HG03135 (cell line): ENCODE measurements around the gene DDX24.

Source experiments
- ATAC-seq: cut with Tn5 transposase; IDR thresholded peaks from one replicate; pipeline ENCODE4 v1.9.1; 2021; ENCODE audit warnings: mild to moderate bottlenecking, moderate library complexity; ENCODE audit not compliant: unreplicated experiment

DDX24 gene

DNA sequence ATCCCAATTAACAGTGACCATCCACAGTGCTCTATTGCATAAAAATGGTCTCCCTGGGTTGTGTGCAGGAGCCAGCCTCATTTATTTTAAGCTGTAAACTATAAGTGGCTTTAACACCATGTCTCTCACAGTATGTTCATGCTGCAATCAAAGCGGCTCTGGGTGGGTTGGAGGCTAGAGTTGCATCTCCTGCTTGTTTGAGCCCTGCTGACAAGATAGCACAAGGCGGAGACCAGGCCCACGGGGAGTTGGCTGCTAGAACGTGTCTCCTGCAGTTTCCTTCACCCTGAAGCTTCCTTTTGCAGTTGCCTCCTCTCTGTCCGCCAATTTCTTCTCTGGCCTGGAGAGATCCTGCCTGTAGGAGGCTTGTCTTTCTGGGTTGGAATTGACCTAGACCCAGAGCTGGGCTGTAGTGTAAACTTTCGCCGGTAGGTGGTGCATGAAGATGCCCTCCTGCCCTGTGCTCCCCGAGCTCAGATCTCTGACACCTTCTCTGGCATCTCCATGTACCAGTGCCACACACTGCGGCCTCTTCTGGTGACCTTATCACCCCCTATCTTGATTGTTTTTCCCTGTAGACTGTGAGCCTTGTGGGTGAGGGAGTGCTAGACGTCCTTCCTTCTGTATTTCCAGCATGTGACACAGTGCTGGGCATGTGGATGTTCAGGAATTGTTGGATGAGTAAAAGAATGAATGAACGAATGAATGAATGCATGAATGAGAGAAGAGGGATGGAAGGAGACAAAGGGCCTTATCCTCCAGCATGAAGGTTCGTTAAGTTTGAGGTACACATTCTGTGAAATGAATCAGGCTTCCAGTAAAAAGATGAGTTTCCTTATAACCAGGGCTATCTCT is 44.5 kb downstream of the DDX24 start:
- ATAC-seq: peak; percentile 90

DNA sequence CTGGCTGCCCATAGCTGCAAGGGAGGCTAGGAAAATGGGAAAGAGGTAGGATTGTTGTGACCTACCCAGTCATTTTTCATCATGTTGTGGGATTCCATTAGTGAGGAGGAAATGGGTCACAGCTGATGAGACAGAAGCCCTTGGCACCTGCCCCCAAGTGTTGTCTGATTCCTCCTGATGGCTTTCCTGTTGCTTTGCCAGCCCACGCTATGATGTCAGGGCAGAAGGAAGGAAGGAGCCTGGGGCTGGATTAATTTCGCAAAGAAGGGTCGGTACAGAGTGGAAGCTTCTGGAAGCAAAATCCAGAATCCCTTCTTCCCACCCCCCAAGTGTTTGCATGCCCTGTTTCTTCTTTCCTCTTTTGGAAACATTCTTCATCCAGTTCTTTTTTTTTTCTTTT is 46.1 kb downstream of the DDX24 start:
- ATAC-seq: no peak

DNA sequence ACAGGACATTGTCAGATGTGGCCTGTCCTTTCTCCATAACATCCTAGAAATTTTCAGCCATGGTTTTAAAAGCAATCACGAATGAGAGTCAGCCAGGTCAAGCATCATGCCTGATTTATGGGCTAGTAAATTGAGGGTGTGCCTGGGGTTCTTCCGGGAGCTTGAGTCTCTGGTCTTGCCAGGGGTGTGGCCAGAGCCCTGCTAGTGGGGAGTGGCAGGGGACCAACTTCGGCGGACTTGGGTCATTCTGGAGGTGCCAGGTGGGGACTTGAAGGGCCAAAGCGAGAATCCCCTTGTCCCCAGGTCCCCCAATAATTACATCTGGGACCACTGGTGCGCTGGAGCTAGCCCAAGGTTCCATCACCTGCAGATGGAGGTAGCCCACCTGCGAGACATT is 49.1 kb downstream of the DDX24 start:
- ATAC-seq: no peak

DNA sequence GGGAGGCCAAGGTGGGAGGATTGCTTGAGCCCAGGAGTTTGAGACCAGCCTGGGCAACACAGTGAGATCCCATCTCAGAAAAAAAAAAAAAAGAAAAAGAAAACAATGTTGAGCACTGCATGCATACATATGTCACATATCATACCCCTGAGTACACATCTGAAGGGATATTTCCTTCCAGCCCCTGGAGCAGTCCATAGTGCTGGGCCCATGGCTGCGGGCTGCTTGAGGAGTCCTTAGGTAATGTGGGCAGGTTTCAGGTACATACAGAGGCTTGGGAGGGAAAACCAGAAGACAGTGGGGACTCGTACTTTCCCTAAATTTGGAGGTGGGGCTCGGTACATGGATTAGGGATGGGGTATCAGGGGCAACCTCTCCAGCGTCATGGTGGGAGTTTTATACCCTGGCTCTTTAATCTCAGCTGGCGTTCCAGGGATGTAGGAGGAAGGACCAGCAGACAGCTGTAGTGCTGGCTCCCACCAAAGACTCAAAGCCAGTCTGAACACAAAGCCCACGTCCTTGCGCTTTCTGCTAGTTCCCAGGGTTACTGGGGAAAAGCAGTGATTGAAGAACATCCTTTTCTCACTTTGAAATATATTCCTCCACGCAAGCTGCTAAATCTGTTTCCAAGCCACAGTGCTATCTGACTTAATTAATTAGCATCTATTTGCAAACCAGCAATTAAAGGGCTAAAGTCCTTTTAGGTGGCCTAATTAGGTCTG is 49.7 kb downstream of the DDX24 start:
- ATAC-seq: no peak

DNA sequence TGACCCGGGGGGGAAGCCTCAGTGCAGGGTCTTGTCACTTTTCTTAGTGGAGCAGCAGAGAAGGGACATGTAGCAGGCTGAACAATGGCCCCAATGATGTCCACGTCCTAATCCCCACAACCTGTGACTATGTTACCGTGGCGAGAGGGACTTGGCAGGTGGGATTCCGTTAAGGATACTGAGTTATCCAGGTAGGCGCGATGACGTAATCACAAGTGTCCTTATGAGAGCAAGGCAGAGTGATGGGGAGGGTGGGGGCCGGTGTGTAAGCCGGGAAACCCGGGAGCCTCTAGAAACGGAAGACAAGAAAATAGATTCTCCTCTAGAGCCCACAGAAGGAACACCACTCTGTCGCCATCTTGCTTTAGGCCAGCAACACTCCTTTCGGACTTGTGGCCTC is 50.4 kb downstream of the DDX24 start:
- no peak for ATAC-seq

DNA sequence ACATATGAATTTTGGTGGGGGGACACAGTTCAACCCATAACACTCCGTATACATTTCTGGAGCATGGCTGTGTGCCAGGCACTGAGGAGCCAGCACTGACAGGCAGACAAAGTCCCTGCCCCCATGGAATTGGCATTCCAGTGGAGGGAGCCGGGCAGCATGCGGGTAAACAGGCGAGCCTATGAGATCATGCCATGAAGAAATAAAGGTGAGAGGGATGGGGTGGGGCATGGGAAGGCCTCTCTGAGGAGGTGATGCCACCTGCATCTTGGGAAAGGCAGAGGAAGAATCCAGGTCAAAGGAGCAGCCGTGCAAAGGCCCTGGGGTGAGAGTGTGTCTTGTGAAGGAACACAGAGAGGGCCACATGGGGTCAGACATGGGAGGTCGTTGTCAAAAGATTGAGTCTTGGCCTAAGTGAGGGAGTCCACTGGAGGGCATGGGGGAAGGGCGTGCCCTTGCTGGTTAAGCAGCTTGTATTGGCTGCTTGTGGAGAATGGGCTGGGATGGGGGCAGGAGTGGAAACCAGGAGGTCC is 51.3 kb downstream of the DDX24 start:
- no peak for ATAC-seq

DNA sequence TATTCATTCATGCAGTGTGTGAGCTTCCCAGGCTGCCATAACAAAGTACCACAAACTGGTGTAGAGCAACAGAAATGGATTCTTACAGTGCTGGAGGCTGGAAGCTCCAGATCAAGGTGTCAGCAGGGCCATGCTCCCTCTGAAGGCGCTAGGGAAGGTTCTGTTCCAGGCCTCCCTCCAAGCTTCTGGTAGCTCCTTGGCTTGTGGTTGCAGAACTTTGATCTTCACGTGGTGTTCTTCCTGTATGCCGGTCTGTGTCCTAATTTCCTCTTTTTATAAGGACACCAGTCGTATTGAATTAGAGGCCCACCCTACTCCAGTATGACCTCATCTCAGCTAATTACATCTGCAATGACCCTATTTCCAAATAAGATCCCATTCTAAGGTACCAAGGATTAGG is 51.7 kb downstream of the DDX24 start:
- no peak for ATAC-seq

DNA sequence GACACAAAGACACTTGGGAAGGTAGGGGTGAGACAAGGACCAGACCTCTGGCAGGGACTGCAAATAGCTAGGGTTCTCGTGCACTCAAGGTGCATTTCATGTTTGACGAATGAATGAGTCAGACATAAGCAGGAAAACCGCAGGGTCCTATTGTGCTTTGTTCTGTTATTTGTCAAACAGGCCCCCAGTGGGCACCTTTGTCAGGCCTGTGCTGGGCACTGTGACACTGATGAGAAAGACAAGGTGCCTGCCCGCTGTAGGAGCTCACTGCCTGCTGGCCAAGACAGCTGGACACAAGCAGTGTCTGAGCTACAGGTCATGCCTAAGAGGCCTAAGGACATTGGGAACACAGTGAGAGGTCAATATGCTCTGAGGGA is 52.6 kb downstream of the DDX24 start:
- ATAC-seq: no peak

DNA sequence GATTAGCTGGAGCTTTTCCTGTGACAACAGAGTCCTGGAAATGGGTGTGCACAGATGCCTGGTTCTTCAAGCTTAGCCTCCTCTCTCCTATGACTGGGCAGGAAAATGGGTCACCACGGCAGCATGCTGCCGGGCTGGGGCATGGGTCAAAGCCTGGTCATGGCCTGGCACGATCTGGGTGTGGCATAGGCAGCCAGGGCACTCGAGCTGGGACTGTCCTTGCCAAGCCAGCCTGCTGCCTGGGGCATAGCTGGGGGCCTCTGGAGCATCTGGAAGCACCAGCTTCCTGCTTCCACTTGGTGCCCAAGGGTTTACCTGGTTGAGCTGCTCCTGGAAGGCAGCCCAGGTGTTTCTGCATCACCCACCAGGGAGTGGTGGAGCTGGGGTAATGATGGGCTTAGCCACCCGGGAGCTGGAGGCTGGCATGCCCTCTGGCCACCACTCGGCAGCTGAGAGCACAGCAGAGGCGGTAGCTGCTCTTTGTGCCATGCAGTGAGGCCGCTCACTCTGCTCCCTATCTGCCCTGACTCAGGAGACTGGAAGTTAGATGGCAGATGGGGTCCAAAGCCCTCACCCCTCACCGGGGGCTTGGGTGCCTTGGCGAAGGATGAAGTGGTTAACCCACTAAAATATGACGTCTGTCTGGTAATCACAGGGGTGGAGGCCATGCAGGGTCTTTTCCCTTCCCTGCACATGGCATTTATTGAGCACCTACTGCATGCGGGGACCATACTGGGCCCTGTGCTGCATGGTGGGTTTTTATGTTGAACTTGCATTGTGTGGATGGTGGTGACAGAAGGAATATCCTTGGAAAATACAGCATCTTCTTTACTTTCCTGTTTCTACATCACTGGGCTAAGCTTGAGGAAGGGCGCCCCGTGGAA is 53.2 kb downstream of the DDX24 start:
- no peak for ATAC-seq

DNA sequence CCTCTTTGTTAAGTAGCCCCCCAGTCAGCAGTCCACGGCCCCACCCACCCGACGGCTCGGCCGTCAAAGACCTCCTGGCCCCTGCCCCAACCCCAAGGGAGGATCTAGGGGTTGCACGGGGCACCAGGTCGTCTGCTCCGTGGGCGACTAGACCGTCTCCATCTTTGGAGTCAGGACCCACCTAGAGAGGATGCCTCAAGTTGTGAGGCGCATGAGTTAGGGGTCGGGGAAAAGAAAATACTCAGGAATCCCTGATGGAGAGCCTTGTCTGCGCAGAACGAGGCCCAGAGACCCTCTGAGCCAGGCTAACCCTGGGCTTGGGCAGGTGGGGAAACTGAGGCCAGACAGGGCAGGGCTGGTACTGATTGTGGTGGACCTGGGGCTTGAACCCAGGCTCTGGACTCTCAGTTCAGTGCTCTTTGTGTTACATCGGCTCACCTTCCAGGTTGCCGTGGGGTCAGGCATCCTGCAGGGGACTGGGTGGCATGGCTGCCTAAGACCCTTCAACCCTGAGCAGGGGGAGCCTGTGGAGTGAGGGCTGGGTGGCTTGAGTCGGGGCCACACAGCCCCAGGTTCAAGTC is 54.0 kb downstream of the DDX24 start:
- no peak for ATAC-seq

DNA sequence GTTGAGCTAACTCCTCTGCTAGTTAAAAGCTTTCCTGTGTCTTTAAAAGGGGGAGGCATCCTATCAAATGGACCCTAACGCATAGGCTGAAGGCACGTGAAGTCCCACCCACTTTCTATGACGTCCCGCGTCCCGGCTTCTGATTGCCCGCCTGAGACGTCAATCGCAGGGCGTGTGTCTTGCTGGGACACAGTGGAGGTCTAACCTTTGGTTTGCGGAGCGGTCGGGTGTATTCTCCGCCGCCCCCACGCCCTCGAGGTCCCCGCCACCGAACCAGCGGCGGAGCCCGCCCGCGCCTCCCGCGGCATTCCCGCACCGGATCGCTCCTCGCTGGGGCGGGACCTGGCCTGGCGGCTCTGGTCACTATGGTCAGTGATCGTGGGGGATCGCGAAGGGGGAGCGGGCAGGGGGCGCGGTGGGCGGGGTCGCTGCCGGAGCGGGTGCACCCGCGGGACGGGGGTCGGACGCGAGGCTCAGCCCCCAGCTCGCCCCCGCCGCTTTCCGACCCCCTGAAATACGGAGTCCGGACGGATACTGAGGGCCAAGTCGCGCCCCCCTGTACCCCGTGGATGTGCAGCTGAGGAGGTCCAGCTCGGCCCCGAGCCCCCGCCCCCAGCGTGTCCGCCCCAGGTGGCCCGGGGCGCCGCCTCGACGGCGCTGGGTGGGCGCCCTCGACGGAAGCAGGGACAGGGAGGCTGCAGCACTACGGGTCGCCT is 54.7 kb downstream of the DDX24 start, which contains the start of gene OTUB2:
TSS of gene OTUB2 (plus strand) at position 168 of the 716 bp plus-strand sequence. CDS start at position 366, 198 bp downstream.
- peak; percentile 99 for ATAC-seq

DNA sequence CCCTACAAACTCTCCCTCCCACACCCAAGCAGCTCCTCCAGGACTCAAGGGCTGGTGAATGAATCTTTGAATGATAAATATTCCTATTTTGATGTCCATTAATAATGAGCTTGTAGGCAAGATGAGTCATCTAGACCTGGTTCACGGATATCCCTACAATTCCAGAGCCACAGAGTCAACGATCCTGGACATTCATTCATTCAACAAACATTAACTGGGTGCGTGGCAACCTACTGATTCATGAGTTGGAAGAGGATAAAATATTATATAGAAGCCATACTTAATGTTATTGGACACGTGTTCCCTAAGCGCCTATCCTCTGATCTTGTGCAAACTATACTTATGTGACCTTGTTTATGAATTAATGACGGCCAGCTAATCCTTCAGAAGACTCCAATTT is 55.3 kb downstream of the DDX24 start:
- no peak for ATAC-seq

DNA sequence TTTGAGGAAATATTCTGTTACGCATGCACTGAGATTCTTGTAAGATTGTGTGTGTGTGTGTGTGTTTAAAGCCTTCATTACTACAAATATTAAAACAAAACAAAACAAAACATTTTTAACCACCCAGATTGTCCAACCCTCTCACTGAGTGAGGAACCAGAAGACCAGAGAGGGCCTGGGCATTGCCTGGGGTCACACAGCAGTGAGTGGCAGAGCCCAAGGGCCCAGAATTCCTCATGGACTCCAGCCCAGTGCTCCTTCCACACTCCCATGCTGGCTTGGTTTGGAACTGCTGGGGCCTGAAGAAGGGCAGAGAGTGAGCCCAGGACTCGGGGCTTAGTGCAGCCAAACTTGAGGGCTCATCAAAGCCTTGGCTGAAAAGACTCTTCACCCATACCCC is 56.5 kb downstream of the DDX24 start:
- no peak for ATAC-seq

DNA sequence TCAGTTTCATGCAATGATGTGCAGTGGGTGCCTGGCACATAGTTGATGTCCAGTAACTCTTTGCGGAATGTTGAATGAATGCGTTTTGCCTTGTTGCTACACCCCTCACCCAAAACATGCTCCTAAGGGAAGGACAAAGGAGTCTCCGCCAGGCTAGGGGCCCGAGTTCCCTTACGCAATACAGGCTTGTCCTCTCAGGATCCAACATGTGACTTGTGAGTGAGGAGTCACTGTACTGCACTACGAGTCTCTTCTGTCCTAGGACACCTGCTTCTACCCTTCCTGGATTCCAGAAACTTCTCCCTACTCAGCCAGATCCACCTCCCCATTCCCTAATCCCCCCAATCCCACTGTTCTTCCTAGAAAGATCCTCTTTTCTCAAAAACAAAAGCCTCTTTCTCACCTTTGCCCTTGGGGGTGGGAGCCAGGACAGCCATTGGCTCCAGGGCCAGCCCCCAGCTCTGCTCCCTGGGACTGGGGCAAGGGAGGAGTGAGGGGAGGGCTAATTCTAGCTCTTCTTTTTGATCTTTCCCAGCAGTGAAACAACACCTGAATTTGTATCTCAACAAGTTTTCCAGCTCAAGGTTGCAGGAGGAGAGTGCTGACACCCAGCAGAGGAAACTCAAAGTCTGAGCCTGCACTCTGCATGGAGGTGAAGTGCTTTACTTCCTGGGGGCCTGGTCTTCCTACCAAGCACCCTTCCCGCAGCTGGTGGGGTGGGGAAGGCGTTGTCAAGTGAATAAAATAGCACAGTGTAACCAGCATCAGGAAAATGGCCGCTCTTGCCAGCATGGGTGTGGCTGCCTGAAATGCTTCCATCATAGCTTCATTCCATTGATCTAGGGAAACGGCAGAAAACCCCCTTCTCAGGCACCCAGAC is 58.2 kb downstream of the DDX24 start:
- no peak for ATAC-seq

DNA sequence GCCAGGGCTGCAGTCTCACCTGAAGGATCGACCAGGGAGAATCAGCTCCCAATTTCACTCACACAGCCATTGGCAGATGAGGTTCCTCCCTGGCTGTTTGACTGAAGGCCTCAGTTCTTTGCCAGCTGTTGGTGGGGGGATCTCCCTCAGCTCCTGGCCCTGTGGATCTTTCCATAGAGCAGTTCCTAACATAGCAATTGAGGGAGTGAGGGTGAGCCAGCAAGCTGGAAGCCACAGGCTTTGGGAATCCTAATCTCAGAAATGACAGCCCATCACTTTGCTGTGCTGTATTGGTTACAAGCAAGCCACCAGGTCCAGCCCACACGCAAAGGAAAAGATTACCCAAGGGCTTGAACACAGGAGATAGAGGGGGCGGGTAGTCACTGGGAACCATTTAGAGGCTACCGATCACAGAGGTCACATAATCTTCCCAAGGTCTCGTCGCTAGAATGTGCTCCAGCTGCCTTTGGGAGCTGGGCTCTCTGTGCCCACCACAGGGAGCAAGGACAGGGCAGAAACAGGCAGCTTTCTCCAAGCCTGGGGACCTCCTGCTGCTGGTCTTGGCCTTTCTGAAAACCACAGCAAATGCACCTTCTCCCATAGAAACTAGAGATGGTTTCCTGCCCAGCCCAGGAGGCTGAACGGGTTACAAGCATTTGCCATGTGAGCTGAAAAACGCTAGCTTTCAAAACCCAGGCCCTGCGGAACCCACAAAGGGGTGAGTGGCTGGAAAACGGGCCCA is 59.4 kb downstream of the DDX24 start:
- no peak for ATAC-seq

DNA sequence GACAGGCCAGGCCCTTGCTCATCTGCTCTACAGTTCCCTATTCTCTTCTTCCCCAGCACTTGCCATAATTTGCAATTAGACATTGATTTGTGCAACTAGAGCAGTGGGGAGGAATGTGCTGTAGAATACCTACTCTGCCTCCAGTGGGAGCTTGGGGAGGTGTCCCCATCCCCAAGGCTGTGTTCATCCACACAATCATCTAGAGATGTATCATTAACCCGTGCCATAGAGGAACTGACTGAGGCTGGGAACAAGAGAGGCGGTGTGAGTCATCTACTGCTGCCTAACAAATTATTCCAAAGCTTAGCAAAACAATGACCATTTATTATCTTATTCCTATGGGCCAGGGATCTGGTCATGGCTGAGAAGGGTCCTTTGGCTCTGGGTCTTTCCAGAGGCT is 60.0 kb downstream of the DDX24 start:
- ATAC-seq: no peak

DNA sequence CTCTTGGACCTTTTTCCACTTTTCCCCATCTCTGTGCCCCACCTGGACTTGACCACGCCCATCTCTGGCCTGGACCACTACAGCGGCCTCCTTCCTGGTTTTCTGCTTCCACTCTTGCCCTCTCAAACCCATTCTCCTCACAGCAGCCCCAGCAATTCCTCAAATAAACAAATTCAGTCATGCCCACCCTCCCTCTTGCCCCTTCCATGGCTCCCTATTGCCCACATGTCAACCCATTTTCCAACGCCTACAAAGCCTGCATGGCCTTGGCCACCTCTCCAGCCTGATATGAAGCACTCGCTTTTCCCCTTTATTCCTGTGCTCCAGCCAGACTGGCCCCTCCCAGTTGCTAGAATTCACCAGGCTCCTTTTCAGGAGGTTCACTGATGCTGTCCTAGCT is 60.7 kb downstream of the DDX24 start:
- ATAC-seq: no peak

DNA sequence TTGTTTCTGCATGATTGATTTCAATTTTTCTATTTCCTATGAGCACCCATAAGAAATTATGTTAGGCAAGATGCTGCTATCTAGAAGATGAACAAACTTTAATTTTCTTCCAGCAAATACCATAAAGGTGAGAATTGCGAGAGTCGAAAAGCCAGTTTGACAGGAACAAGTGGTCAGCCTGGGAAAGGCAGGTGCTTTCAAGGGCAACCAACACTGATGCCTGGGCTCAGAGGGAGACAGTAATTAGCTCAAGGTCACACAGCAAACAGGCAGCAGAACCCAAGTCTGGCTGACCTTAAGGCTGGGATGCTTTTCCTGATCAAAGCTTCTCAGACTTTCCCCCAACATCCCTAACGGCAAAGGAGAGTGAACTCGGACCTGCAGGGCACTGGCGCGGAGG is 61.7 kb downstream of the DDX24 start:
- no peak for ATAC-seq
